Esophagus muscularis mucosa (tissue), 3 donors: ENCODE data around the gene SULT2A1.
"Not testable (repeated sequence)": the region's sequence is repeated elsewhere in the genome, so short reads cannot be mapped to it uniquely, and the experiment has no call there.

Experiments used
- CTCF ChIP-seq, 3 experiments: fragments of 200-600 bp in 2 of 3; fragments of 450-650 bp in 1 of 3; sonication (generic) in 2 of 3; IDR thresholded peaks; one replicate each; pipeline ENCODE4 v1.5.1; 2017 to 2019; ENCODE audit warnings: antibody characterized with exemption in 3 of 3, mild to moderate bottlenecking in 2 of 3, moderate library complexity in 1 of 3
- POLR2AphosphoS5 ChIP-seq, 2 donors: sonication (generic); formaldehyde crosslinking; IDR thresholded peaks; one replicate each; pipeline ENCODE4 v1.6.1; 2017; ENCODE audit warnings: antibody characterized with exemption in 2 of 2

GRCh38 chr19:47859838-47860237 is 26.3 kb downstream of the SULT2A1 start:
- not testable (repeated sequence) for TF ChIP-seq POLR2AphosphoS5, CTCF (IDR thresholded peaks at IDR 0.05)
